Fibroblast of villous mesenchyme (primary cell): Measurements from ENCODE around the gene TMEM244. TPM values are rescaled to one million over a fixed set of nuclear protein-coding genes. Genes with fewer than 3 reads are reported as not detected.

Experiments used
- DNase-seq: peaks from one replicate; pipeline ENCODE4 v3.0.0-alpha.2; 2010; ENCODE audit warnings: low read depth
- H3K4me3 ChIP-seq: 2 replicates; pipeline ENCODE4 v1.5.1; 2011; ENCODE audit warnings: low read depth, mild to moderate bottlenecking, low read length
- total RNA-seq: library from RNA; depleted of rRNA; stranded (reverse); fragments of >200 nt; gene quantifications from 2 replicates; pipeline ENCODE4 v1.2.3, GENCODE V29; 2012
- TF ChIP-seq, protein P1 (sequence below): IDR thresholded peaks from 2 replicates; pipeline ENCODE4 v1.5.1; 2012; ENCODE audit warnings: low read depth, mild to moderate bottlenecking, low read length; ENCODE audit not compliant: insufficient read depth

Gene TMEM244
- total RNA-seq, 1 donor = not detected

- H3K4me3 ChIP-seq = no peak overlapping the region
- DNase-seq = no peak
- TF ChIP-seq, protein P1, sequence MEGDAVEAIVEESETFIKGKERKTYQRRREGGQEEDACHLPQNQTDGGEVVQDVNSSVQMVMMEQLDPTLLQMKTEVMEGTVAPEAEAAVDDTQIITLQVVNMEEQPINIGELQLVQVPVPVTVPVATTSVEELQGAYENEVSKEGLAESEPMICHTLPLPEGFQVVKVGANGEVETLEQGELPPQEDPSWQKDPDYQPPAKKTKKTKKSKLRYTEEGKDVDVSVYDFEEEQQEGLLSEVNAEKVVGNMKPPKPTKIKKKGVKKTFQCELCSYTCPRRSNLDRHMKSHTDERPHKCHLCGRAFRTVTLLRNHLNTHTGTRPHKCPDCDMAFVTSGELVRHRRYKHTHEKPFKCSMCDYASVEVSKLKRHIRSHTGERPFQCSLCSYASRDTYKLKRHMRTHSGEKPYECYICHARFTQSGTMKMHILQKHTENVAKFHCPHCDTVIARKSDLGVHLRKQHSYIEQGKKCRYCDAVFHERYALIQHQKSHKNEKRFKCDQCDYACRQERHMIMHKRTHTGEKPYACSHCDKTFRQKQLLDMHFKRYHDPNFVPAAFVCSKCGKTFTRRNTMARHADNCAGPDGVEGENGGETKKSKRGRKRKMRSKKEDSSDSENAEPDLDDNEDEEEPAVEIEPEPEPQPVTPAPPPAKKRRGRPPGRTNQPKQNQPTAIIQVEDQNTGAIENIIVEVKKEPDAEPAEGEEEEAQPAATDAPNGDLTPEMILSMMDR = no peak
Observed at GRCh38 chr6:129871221-129871620, 10.1 kb upstream of the TMEM244 start.

DNA sequence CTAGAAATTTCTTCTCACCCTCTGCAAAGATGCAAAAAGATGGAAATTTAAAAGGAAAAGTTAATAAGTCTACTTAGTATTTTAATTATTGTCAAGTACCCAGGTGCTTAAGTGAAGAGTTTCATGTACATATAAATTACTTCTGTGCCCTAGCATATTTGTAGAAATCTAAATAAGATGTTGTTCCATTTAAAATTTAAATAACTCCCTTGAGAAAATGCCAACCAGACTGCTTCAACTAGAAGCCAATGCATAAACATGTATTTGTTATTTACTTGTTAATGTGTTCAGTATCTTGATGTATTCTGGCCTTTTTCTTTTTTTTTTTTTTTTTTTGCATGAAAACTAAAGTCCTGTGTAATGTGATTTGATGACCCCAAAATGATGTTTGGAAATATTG is 6.3 kb upstream of the TMEM244 start:
- H3K4me3 ChIP-seq = no peak overlapping the region
- no peak for DNase-seq
- TF ChIP-seq, protein P1 = no peak

DNA sequence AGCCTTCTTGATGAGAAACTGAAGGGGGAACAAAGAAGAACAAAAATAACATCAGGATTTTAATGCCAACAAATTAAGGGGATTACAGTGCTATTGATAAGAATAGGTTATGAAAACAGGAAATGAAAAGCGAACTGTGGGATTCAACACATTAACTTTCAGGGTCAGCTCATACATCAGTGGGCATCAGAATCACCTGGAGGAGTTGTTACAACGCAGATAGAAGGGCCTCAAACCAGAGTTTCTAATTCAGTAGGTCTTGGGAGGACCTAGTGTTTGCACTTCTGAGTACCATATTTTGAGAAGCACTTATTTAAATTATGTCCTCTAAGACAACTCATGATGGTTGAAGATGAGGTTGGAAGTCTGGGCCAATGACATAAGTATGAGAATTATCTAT is 5.6 kb upstream of the TMEM244 start:
- DNase-seq = no peak
- TF ChIP-seq, protein P1 = no peak
- H3K4me3 ChIP-seq = no peak overlapping the region

DNA sequence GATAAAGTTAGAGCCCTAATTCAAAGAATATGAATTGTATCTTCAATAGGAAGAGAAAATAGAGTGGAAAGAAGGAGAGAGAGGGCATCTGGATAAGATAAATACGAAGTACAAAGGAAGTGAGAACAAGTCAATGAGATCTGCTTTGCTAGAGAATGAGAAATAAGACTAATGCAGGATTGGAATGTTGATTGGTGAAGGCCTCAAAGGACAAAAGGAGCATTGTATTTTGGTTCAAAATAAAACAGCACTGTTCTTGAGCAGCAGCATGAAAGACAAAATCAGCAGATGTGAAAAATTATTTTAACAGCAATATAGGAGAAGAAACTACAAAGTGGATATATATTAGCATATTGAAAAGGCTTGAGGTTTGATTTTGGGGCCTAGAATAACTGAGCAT is 5.1 kb upstream of the TMEM244 start:
- TF ChIP-seq, protein P1 = no peak
- no peak for DNase-seq
- H3K4me3 ChIP-seq = no peak overlapping the region

GRCh38 chr6:129865013-129865412 is 3.9 kb upstream of the TMEM244 start:
- H3K4me3 ChIP-seq = no peak overlapping the region
- no peak for DNase-seq
- TF ChIP-seq, protein P1 = no peak

DNA sequence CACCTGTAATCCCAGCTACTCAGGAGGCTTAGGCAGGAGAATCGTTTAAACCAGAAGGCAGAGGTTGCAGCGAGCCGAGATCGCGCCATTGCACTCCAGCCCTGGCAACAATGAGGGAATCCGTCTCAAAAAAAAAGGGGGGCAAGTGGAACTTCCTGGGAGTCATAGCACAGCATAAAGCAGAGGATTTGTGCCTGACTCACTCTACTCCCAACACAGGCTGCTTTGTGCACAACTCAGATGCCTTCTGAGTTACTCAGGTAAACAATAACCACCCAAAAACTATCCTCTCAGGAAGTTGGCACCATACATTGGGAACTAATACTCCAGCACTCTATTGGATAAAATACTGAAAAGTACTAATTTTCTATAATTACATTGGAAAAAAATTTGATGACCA is 2.5 kb upstream of the TMEM244 start:
- DNase-seq = peak; percentile 10
- TF ChIP-seq, protein P1 = no peak
- H3K4me3 ChIP-seq = no peak overlapping the region

DNA sequence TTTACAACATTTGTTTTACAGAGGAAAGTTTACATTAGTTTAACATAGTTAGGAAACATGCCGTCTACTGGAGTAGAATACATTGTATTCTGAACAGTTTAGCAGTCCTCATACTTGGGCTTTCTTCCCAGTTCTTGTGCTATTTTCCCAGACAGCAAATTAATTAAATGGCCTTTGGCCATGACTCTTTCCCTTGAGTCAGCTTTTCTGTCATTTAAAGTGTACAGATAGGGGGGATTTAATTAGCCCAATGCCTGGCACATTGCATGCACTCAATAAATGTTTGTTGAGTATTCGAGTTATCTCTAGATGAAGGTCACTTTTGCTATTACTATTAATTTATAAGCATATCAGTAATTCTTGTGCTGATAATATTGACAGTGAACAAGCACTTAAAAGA is 1.6 kb downstream of the TMEM244 start:
- TF ChIP-seq, protein P1 = no peak
- no peak overlapping the region for H3K4me3 ChIP-seq
- no peak for DNase-seq
